SK-N-SH treated with all-trans-retinoic acid at 6 μM for 48 hours (cell line): Measurements from ENCODE around the gene CPAMD8.

Experiments
- ARNTL ChIP-seq: fragments of 450-650 bp; formaldehyde crosslinking; IDR thresholded peaks from 2 replicates; pipeline ENCODE4 v1.5.0; 2020; ENCODE audit warnings: low read depth, mild to moderate bottlenecking, moderate library complexity, borderline replicate concordance
- CREB5 ChIP-seq: fragments of 250-450 bp; sonication (Bioruptor Pico); IDR thresholded peaks from 2 replicates; pipeline ENCODE4 v1.5.1; 2020; ENCODE audit warnings: low read depth, mild to moderate bottlenecking, moderate library complexity
- CSDC2 ChIP-seq: fragments of 250-450 bp; sonication (Bioruptor Pico); IDR thresholded peaks from 2 replicates; pipeline ENCODE4 v1.5.0; 2020; ENCODE audit warnings: mild to moderate bottlenecking, moderate library complexity
- CSRNP3 ChIP-seq: fragments of 250-450 bp; sonication (Bioruptor Pico); IDR thresholded peaks from 2 replicates; pipeline ENCODE4 v1.5.1; 2021; ENCODE audit warnings: mild to moderate bottlenecking, moderate library complexity
- RARB ChIP-seq: fragments of 250-450 bp; sonication (Bioruptor Pico); IDR thresholded peaks from 2 replicates; pipeline ENCODE4 v1.8.0; 2021; ENCODE audit warnings: mild to moderate bottlenecking, moderate library complexity
- SNAI2 ChIP-seq: fragments of 250-450 bp; sonication (Bioruptor Pico); IDR thresholded peaks from 2 replicates; pipeline ENCODE4 v1.5.0; 2020; ENCODE audit warnings: mild to moderate bottlenecking, moderate library complexity
- TCF4 ChIP-seq: fragments of 250-450 bp; sonication (Bioruptor Pico); IDR thresholded peaks from 2 replicates; pipeline ENCODE4 v1.8.0; 2021; ENCODE audit warnings: mild to moderate bottlenecking, moderate library complexity, borderline replicate concordance
- TOX ChIP-seq: fragments of 250-450 bp; sonication (Bioruptor Pico); IDR thresholded peaks from 2 replicates; pipeline ENCODE4 v1.8.0; 2021; ENCODE audit warnings: mild to moderate bottlenecking, moderate library complexity, borderline replicate concordance
- TSHZ2 ChIP-seq: fragments of 250-450 bp; sonication (Bioruptor Pico); IDR thresholded peaks from 2 replicates; pipeline ENCODE4 v1.5.0; 2020; ENCODE audit warnings: mild to moderate bottlenecking, moderate library complexity
- ZFP3 ChIP-seq: fragments of 250-450 bp; sonication (Bioruptor Pico); IDR thresholded peaks from 2 replicates; pipeline ENCODE4 v1.5.0; 2020; ENCODE audit warnings: mild to moderate bottlenecking, moderate library complexity
- ZNF565 ChIP-seq: fragments of 450-650 bp; formaldehyde crosslinking; conservative IDR thresholded peaks from 2 replicates; pipeline ENCODE4 v1.5.0; 2020; ENCODE audit warnings: low read depth, mild to moderate bottlenecking, moderate library complexity
- ZNF8 ChIP-seq: fragments of 450-650 bp; formaldehyde crosslinking; IDR thresholded peaks from 2 replicates; pipeline ENCODE4 v1.5.0; 2020; ENCODE audit warnings: mild to moderate bottlenecking, moderate library complexity
- TF ChIP-seq, protein P1 (sequence below): fragments of 250-450 bp; sonication (Bioruptor Pico); IDR thresholded peaks from 2 replicates; pipeline ENCODE4 v1.8.0; 2020; ENCODE audit warnings: mild to moderate bottlenecking, moderate library complexity, borderline replicate concordance

DNA sequence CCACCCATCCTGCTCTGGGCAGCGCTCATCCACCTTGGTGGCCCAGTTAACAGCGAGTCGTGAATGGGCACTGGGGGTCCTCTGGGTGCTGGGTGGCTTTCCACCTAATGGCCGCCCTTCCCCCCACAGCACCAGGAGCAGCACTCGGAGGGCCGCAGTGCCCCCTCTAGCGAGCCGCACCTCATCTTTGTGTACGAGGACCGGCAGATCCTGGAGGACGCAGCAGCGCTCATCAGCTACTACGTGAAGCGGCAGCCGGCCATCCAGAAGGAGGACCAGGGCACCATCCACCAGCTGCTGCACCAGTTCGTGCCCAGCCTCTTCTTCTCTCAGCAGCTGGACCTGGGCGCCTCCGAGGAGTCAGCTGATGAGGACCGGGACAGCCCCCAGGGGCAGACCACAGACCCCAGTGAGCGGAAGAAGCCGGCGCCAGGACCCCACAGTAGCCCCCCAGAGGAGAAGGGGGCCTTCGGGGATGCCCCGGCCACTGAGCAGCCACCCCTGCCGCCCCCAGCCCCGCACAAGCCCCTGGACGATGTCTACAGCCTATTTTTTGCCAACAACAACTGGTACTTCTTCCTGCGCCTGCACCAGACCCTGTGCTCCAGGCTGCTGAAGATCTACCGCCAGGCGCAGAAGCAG lies 157.2 kb downstream of the CPAMD8 start:
- TF ChIP-seq, protein P1, sequence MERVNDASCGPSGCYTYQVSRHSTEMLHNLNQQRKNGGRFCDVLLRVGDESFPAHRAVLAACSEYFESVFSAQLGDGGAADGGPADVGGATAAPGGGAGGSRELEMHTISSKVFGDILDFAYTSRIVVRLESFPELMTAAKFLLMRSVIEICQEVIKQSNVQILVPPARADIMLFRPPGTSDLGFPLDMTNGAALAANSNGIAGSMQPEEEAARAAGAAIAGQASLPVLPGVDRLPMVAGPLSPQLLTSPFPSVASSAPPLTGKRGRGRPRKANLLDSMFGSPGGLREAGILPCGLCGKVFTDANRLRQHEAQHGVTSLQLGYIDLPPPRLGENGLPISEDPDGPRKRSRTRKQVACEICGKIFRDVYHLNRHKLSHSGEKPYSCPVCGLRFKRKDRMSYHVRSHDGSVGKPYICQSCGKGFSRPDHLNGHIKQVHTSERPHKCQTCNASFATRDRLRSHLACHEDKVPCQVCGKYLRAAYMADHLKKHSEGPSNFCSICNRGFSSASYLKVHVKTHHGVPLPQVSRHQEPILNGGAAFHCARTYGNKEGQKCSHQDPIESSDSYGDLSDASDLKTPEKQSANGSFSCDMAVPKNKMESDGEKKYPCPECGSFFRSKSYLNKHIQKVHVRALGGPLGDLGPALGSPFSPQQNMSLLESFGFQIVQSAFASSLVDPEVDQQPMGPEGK (CRISPR knock-in tag): no peak
- TF ChIP-seq CSDC2 (CRISPR knock-in tag) (no peak), TSHZ2 (CRISPR knock-in tag) (no peak), ZNF8 (no peak), ZFP3 (CRISPR knock-in tag) (no peak), TCF4 (CRISPR knock-in tag) (no peak), CSRNP3 (no peak), SNAI2 (CRISPR knock-in tag) (no peak), ZNF565 (no peak), CREB5 (CRISPR knock-in tag) (no peak), TOX (no peak), RARB (no peak), ARNTL (CRISPR knock-in tag) (no peak)
